Thoracic aorta (tissue), 2 donors: Measurements from ENCODE around the gene GOLGA6A. TPM values are rescaled to one million over a fixed set of nuclear protein-coding genes. Genes with fewer than 3 reads are reported as not detected.

Experiments
- ATAC-seq: fragments of 150-250 bp; one replicate; pipeline ENCODE4 v1.8.0; 2017; ENCODE audit warnings: low read depth; ENCODE audit not compliant: insufficient number of reproducible peaks, low FRiP score
- DNase-seq: peaks from one replicate; pipeline ENCODE4 v3.0.0-alpha.2; 2020; ENCODE audit warnings: low spot score
- H3K27ac ChIP-seq, 2 donors: fragments of 200-600 bp; sonication (generic); 1 replicate in 1 of 2; 2 replicates in 1 of 2; pipeline ENCODE4 v1.5.1; 2016; ENCODE audit warnings: mild to moderate bottlenecking in 2 of 2, moderate library complexity in 2 of 2
- H3K27me3 ChIP-seq: fragments of 200-600 bp; sonication (generic); replicated peaks from 2 replicates; pipeline ENCODE4 v1.6.0; 2016; ENCODE audit warnings: mild to moderate bottlenecking; ENCODE audit not compliant: insufficient read depth
- H3K36me3 ChIP-seq: fragments of 200-600 bp; sonication (generic); one replicate; pipeline ENCODE4 v1.5.1; 2016
- H3K4me1 ChIP-seq, 2 donors: fragments of 200-600 bp; sonication (generic); 1 replicate in 1 of 2; 2 replicates in 1 of 2; pipeline versions ENCODE4 v1.5.1 to v1.6.0; 2016; ENCODE audit warnings: low read depth in 2 of 2, mild to moderate bottlenecking in 1 of 2; ENCODE audit not compliant: control insufficient read depth in 1 of 2
- H3K4me3 ChIP-seq: fragments of 200-600 bp; sonication (generic); 2 replicates; pipeline ENCODE4 v1.5.1; 2016; ENCODE audit warnings: mild to moderate bottlenecking
- H3K9me3 ChIP-seq: fragments of 200-600 bp; sonication (generic); 2 replicates; pipeline ENCODE4 v1.5.1; 2016
- CTCF ChIP-seq: fragments of 200-600 bp; sonication (generic); IDR thresholded peaks from one replicate; pipeline ENCODE4 v1.5.1; 2019; ENCODE audit warnings: antibody characterized with exemption
- total RNA-seq, 2 donors: library from RNA; depleted of rRNA; stranded (reverse); fragments of >200 nt; gene quantifications; one replicate each; pipeline versions ENCODE4 v1.1.0 to v1.2.3, GENCODE V29; 2016

The GOLGA6A gene
- total RNA-seq, 2 donors from 2014 or later, result 0.14 to 0.42 TPM

GRCh38 chr15:74046275-74046674, 36.1 kb downstream of the GOLGA6A start:
- Histone ChIP-seq H3K9me3 (no peaks in the 10 kb centered on the region), H3K27me3 (no peaks in the 10 kb centered on the region), H3K4me1 (peaks cover 20 to 34% of the 10 kb centered on the region in 2 donors), H3K36me3 (peaks cover 5% of the 10 kb centered on the region), H3K4me3 (no peak overlapping the region), H3K27ac (no peak overlapping the region)
- TF ChIP-seq CTCF, result no peak
- ATAC-seq (no peak), DNase-seq (no peak)

DNA sequence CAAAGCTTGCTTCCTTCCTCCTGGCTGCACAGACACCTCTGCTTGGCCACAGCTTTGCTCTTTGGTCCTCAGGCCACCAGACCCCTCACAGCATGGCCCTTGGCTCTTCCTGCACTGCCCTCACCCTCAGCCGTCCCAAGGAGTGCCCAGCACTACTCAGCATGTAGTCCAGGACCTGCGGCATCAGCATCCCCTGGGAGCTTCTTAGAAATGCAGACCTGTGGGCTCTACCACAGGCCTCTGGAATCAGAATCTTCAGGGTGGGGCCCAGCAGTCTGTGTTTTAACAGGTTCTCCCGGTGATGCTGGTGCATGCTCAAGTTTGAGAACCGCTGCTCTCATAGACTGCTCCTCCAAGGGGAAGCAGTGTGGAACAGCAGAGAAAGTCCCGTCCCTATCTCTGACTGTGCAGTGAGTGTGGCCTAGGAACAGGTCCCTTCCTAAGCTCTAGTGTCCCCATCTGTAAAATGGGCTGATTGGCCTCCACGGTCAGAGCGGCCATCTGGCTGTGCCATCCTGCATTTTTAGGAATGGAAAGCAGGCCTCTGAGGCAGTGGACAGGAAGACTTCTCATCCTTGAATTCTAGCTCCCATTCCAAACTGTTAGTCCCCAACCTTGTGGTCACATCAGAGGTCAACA, 36.6 kb downstream of the GOLGA6A start:
- Histone ChIP-seq H3K27me3 (no peaks in the 10 kb centered on the region), H3K4me3 (no peak overlapping the region), H3K9me3 (no peaks in the 10 kb centered on the region), H3K36me3 (peaks cover 5% of the 10 kb centered on the region), H3K27ac (no peak overlapping the region), H3K4me1 (peaks cover 22 to 33% of the 10 kb centered on the region in 2 donors)
- TF ChIP-seq CTCF, result no peak
- DNase-seq (no peak), ATAC-seq (no peak)

- peaks cover 5% of the 10 kb centered on the region for H3K36me3 ChIP-seq
- DNase-seq (no peak), ATAC-seq (no peak)
- no peak overlapping the region for H3K27ac ChIP-seq
- peaks cover 20 to 33% of the 10 kb centered on the region in 2 donors for H3K4me1 ChIP-seq
- H3K9me3 ChIP-seq, result no peaks in the 10 kb centered on the region
- H3K27me3 ChIP-seq, result no peaks in the 10 kb centered on the region
- no peak for TF ChIP-seq CTCF
- H3K4me3 ChIP-seq, result no peak overlapping the region
Measured at GRCh38 chr15:74045184-74045583, 37.2 kb downstream of the GOLGA6A start.

DNA sequence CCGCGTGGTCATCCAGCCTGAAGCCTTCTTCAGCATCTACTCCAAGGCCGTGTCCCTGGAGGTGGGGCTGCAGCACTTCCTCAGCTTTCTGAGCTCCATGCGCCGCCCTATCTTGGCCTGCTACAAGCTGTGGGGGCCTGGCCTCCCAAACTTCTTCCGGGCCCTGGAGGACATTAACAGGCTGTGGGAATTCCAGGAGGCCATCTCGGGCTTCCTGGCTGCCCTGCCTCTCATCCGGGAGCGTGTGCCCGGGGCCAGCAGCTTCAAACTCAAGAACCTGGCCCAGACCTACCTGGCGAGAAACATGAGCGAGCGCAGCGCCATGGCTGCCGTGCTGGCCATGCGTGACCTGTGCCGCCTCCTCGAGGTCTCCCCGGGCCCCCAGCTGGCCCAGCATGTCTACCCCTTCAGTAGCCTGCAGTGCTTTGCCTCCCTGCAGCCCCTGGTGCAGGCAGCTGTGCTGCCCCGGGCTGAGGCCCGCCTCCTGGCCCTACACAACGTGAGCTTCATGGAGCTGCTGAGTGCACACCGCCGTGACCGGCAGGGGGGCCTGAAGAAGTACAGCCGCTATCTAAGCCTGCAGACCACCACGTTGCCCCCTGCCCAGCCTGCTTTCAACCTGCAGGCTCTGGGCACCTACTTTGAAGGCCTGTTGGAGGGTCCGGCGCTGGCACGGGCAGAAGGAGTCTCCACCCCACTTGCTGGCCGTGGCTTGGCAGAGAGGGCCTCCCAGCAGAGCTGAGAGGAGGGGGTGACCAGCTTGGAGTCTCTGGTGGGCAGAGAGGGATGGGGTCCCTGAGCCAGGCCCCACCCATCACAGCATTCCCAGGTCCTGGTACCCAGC, 37.9 kb downstream of the GOLGA6A start:
- ATAC-seq (no peak), DNase-seq (no peak)

More for the DNA sequence above, 37.9 kb downstream of the GOLGA6A start:
- Histone ChIP-seq H3K36me3 (peaks cover 5% of the 10 kb centered on the region), H3K4me1 (peaks cover 20 to 33% of the 10 kb centered on the region in 2 donors), H3K9me3 (no peaks in the 10 kb centered on the region), H3K27me3 (no peaks in the 10 kb centered on the region), H3K4me3 (no peak overlapping the region), H3K27ac (peak overlapping the region in 1 of 2 donors; percentile 19)
- no peak for TF ChIP-seq CTCF
